LoVo (cell line): Measurements from ENCODE around the gene CPA5.

ENCODE experiments used
- DNase-seq: peaks from one replicate; pipeline ENCODE4 v3.0.0-alpha.2; 2016; ENCODE audit warnings: low spot score

The CPA5 gene

GRCh38 chr7:130379019-130379418, 34.4 kb downstream of the CPA5 start:
- no peak for DNase-seq

- DNase-seq = no peak
These were observed 34.9 kb downstream of the CPA5 start for GRCh38 chr7:130379532-130379920.

GRCh38 chr7:130379921-130380860, 35.6 kb downstream of the CPA5 start, which contains the start of gene CPA1:
Gene CPA1, plus strand, starts transcription at chr7:130380494. Its CDS starts 27 bp downstream, at chr7:130380521.
- no peak for DNase-seq

GRCh38 chr7:130380861-130381455, 36.3 kb downstream of the CPA5 start:
- DNase-seq = no peak

- DNase-seq = no peak
These were observed 37.1 kb downstream of the CPA5 start for GRCh38 chr7:130381468-130382312.

GRCh38 chr7:130383187-130383980, 38.8 kb downstream of the CPA5 start:
- no peak for DNase-seq

- DNase-seq = no peak
These were observed 39.8 kb downstream of the CPA5 start for GRCh38 chr7:130384371-130384801.

GRCh38 chr7:130384841-130385599, 40.4 kb downstream of the CPA5 start:
- DNase-seq = no peak

GRCh38 chr7:130385600-130386066, 41.0 kb downstream of the CPA5 start:
- no peak for DNase-seq

GRCh38 chr7:130386876-130387275, 42.3 kb downstream of the CPA5 start:
- no peak for DNase-seq

- no peak for DNase-seq
These were observed 42.7 kb downstream of the CPA5 start for GRCh38 chr7:130387306-130387627.

GRCh38 chr7:130387628-130388403, 43.2 kb downstream of the CPA5 start:
- DNase-seq = no peak

GRCh38 chr7:130388671-130389070, 44.1 kb downstream of the CPA5 start:
- DNase-seq = no peak

- no peak for DNase-seq
These were observed 45.9 kb downstream of the CPA5 start for GRCh38 chr7:130390486-130390885.

- no peak for DNase-seq
These were observed 48.5 kb downstream of the CPA5 start for GRCh38 chr7:130393101-130393561.

- DNase-seq = no peak
These were observed 49.3 kb downstream of the CPA5 start for GRCh38 chr7:130393841-130394411.

GRCh38 chr7:130394421-130395195, 50.0 kb downstream of the CPA5 start:
- no peak for DNase-seq

- DNase-seq = no peak
These were observed 50.8 kb downstream of the CPA5 start for GRCh38 chr7:130395421-130395820.

- DNase-seq = no peak
These were observed 51.5 kb downstream of the CPA5 start for GRCh38 chr7:130396109-130396508.
